ENCODE data around the gene STAT4.

STAT4 gene

GRCh38 chr2:191183516-191183915, 32.7 kb upstream of the STAT4 start:
- no peaks in the 10 kb centered on the region for H3K27me3 ChIP-seq (ENCODE audit: low read depth, low read length)
- no peaks in the 10 kb centered on the region for H3K4me1 ChIP-seq (ENCODE audit: control insufficient read depth in 1 of 2, insufficient read depth in 2 of 2, low read length in 2 of 2)
- H3K4me3 ChIP-seq (ENCODE audit: low read depth in 1 of 2, low read length in 2 of 2), result no peak overlapping the region
- H3K9me3 ChIP-seq (ENCODE audit: control insufficient read depth in 1 of 2, low read length in 2 of 2), result no peaks in the 10 kb centered on the region
- H3K36me3 ChIP-seq (ENCODE audit: control insufficient read depth in 1 of 2, insufficient read depth in 2 of 2, low read length in 2 of 2), result no peaks in the 10 kb centered on the region
- H3K27ac ChIP-seq (ENCODE audit: low read length), result no peak overlapping the region

- no peaks in the 10 kb centered on the region for H3K9me3 ChIP-seq (ENCODE audit: control insufficient read depth in 1 of 2, low read length in 2 of 2)
- no peaks in the 10 kb centered on the region for H3K36me3 ChIP-seq (ENCODE audit: control insufficient read depth in 1 of 2, insufficient read depth in 2 of 2, low read length in 2 of 2)
- no peaks in the 10 kb centered on the region for H3K27me3 ChIP-seq (ENCODE audit: low read depth, low read length)
- no peak overlapping the region for H3K4me3 ChIP-seq (ENCODE audit: low read depth in 1 of 2, low read length in 2 of 2)
- H3K4me1 ChIP-seq (ENCODE audit: control insufficient read depth in 1 of 2, insufficient read depth in 2 of 2, low read length in 2 of 2), result no peaks in the 10 kb centered on the region
- H3K27ac ChIP-seq (ENCODE audit: low read length), result no peak overlapping the region
Measured at GRCh38 chr2:191183081-191183480, 32.3 kb upstream of the STAT4 start.

DNA sequence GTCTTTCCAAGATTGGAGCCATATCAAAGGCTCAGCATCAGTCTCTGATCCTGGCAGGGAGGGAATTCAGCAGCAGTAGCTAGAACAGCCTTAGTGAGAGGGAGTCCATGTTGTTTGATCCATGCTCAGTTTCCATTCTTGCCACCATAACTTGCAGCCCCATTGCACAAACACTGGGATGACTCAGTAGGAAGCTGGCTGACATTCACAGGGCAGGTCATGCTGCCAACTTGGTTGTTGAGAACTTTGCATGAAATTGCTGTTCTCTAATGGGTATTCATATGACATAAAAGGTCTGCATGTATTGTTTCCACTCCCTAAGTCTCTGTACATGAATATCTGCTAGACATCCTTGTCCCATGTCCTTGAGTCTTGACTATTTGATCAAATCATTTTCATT, 29.9 kb upstream of the STAT4 start:
- Histone ChIP-seq H3K4me3 (ENCODE audit: low read depth in 1 of 2, low read length in 2 of 2) (no peak overlapping the region), H3K27ac (ENCODE audit: low read length) (no peak overlapping the region), H3K9me3 (ENCODE audit: control insufficient read depth in 1 of 2, low read length in 2 of 2) (no peaks in the 10 kb centered on the region), H3K36me3 (ENCODE audit: control insufficient read depth in 1 of 2, insufficient read depth in 2 of 2, low read length in 2 of 2) (no peaks in the 10 kb centered on the region), H3K4me1 (ENCODE audit: control insufficient read depth in 1 of 2, insufficient read depth in 2 of 2, low read length in 2 of 2) (no peaks in the 10 kb centered on the region), H3K27me3 (ENCODE audit: low read depth, low read length) (no peaks in the 10 kb centered on the region)

DNA sequence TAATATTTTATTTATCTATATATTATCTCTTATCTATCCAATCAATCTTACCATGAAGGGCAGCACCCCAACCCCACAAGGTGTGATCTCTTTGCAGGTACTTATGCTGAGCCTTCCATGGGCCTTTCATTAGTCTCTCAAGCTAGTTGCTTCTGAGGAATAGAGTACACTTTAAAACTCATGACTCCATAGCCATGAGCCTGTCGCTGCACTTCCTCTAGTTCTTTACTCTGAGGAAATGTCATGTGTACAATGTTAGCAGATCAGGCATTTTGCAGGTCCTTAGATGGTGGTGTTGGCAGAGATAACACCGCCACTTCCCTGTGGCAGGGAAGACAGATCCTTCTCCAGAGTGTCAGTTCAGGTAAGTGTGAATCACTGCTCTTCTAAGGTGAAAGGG, 29.5 kb upstream of the STAT4 start:
- no peaks in the 10 kb centered on the region for H3K9me3 ChIP-seq (ENCODE audit: control insufficient read depth in 1 of 2, low read length in 2 of 2)
- H3K4me3 ChIP-seq (ENCODE audit: low read depth in 1 of 2, low read length in 2 of 2), result no peak overlapping the region
- no peak overlapping the region for H3K27ac ChIP-seq (ENCODE audit: low read length)
- no peaks in the 10 kb centered on the region for H3K4me1 ChIP-seq (ENCODE audit: control insufficient read depth in 1 of 2, insufficient read depth in 2 of 2, low read length in 2 of 2)
- no peaks in the 10 kb centered on the region for H3K36me3 ChIP-seq (ENCODE audit: control insufficient read depth in 1 of 2, insufficient read depth in 2 of 2, low read length in 2 of 2)
- H3K27me3 ChIP-seq (ENCODE audit: low read depth, low read length), result no peaks in the 10 kb centered on the region

GRCh38 chr2:191178806-191179514, 28.2 kb upstream of the STAT4 start:
- H3K36me3 ChIP-seq (ENCODE audit: control insufficient read depth in 1 of 2, insufficient read depth in 2 of 2, low read length in 2 of 2), result no peaks in the 10 kb centered on the region
- no peak overlapping the region for H3K27ac ChIP-seq (ENCODE audit: low read length)
- H3K4me1 ChIP-seq (ENCODE audit: control insufficient read depth in 1 of 2, insufficient read depth in 2 of 2, low read length in 2 of 2), result no peaks in the 10 kb centered on the region
- H3K27me3 ChIP-seq (ENCODE audit: low read depth, low read length), result no peaks in the 10 kb centered on the region
- no peaks in the 10 kb centered on the region for H3K9me3 ChIP-seq (ENCODE audit: control insufficient read depth in 1 of 2, low read length in 2 of 2)
- no peak overlapping the region for H3K4me3 ChIP-seq (ENCODE audit: low read depth in 1 of 2, low read length in 2 of 2)

DNA sequence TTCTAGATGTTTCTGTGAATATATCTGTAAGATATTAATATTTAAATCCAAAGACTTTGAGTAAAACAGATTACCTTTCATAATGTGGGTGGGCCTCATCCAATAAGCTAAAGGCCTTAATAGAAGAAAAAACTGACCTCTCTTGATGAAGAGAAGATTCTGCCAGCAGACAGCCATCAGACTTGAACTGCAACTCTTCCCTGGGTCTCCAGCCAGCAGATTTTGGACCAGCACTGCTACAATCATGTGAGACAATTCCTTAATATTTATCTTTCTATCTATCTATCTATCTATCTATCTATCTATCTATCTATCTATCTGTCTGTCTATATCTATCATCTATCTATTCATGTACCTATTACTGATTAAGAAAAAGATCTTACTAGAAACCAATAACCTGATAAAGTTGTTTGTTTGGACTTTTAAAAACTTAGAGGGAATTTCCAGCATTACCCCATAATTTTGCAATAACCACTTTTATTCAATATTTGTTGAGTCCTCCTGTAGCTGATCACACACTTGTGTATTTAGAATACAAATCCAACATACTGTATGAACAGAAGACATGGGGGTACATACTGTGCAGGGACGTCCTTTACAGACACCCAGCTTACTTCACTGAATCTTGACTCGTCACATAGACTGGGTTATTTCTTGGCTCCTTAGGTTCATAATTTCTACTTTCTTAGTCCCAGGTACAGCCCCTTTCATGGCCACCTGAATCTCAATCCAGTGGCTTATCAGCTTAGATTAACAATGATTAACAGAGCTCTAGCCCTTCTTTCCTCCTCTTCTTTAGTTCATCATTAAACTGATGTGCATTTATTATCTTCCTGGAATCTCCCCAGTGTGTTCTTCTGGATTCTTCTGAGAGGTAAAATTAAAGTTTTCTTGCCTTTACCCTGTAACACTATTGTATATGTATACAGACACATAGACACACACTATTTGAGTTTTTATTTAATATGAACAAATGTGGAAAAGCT, 27.2 kb upstream of the STAT4 start:
- Histone ChIP-seq H3K27me3 (ENCODE audit: low read depth, low read length) (no peaks in the 10 kb centered on the region), H3K4me3 (ENCODE audit: low read depth in 1 of 2, low read length in 2 of 2) (no peak overlapping the region), H3K4me1 (ENCODE audit: control insufficient read depth in 1 of 2, insufficient read depth in 2 of 2, low read length in 2 of 2) (no peaks in the 10 kb centered on the region), H3K9me3 (ENCODE audit: control insufficient read depth in 1 of 2, low read length in 2 of 2) (no peaks in the 10 kb centered on the region), H3K27ac (ENCODE audit: low read length) (no peak overlapping the region), H3K36me3 (ENCODE audit: control insufficient read depth in 1 of 2, insufficient read depth in 2 of 2, low read length in 2 of 2) (no peaks in the 10 kb centered on the region)

GRCh38 chr2:191176801-191177438, 26.1 kb upstream of the STAT4 start:
- Histone ChIP-seq H3K36me3 (ENCODE audit: control insufficient read depth in 1 of 2, insufficient read depth in 2 of 2, low read length in 2 of 2) (no peaks in the 10 kb centered on the region), H3K4me3 (ENCODE audit: low read depth in 1 of 2, low read length in 2 of 2) (no peak overlapping the region), H3K9me3 (ENCODE audit: control insufficient read depth in 1 of 2, low read length in 2 of 2) (no peaks in the 10 kb centered on the region), H3K4me1 (ENCODE audit: control insufficient read depth in 1 of 2, insufficient read depth in 2 of 2, low read length in 2 of 2) (no peaks in the 10 kb centered on the region), H3K27ac (ENCODE audit: low read length) (no peak overlapping the region), H3K27me3 (ENCODE audit: low read depth, low read length) (no peaks in the 10 kb centered on the region)

GRCh38 chr2:191176305-191176704, 25.5 kb upstream of the STAT4 start:
- no peak overlapping the region for H3K4me3 ChIP-seq (ENCODE audit: low read depth in 1 of 2, low read length in 2 of 2)
- H3K27ac ChIP-seq (ENCODE audit: low read length), result no peak overlapping the region
- no peaks in the 10 kb centered on the region for H3K36me3 ChIP-seq (ENCODE audit: control insufficient read depth in 1 of 2, insufficient read depth in 2 of 2, low read length in 2 of 2)
- H3K9me3 ChIP-seq (ENCODE audit: control insufficient read depth in 1 of 2, low read length in 2 of 2), result no peaks in the 10 kb centered on the region
- no peaks in the 10 kb centered on the region for H3K4me1 ChIP-seq (ENCODE audit: control insufficient read depth in 1 of 2, insufficient read depth in 2 of 2, low read length in 2 of 2)
- no peaks in the 10 kb centered on the region for H3K27me3 ChIP-seq (ENCODE audit: low read depth, low read length)

DNA sequence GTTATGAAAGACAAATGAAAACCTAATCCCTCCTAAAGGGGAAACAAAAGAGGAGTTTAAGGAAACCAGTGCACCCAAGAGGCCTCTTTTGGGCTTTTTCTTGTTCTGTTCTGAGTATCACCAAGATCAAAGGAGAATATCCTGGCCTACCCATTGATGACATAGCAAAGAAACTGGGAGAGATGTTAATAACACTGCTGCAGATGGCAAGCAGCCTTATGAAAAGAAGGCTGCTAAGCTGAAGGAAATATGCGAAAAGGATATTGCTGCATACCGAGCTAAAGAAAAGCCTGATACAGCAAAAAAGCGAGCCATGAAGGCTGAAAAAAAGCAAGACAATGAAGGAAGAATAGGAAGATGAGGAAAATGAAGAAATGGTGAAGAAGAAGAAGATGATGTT, 23.6 kb upstream of the STAT4 start:
- no peaks in the 10 kb centered on the region for H3K27me3 ChIP-seq (ENCODE audit: low read depth, low read length)
- no peaks in the 10 kb centered on the region for H3K4me1 ChIP-seq (ENCODE audit: control insufficient read depth in 1 of 2, insufficient read depth in 2 of 2, low read length in 2 of 2)
- no peaks in the 10 kb centered on the region for H3K9me3 ChIP-seq (ENCODE audit: control insufficient read depth in 1 of 2, low read length in 2 of 2)
- no peak overlapping the region for H3K4me3 ChIP-seq (ENCODE audit: low read depth in 1 of 2, low read length in 2 of 2)
- no peak overlapping the region for H3K27ac ChIP-seq (ENCODE audit: low read length)
- H3K36me3 ChIP-seq (ENCODE audit: control insufficient read depth in 1 of 2, insufficient read depth in 2 of 2, low read length in 2 of 2), result no peaks in the 10 kb centered on the region

- no peak overlapping the region for H3K4me3 ChIP-seq (ENCODE audit: low read depth in 1 of 2, low read length in 2 of 2)
- H3K36me3 ChIP-seq (ENCODE audit: control insufficient read depth in 1 of 2, insufficient read depth in 2 of 2, low read length in 2 of 2), result no peaks in the 10 kb centered on the region
- no peaks in the 10 kb centered on the region for H3K4me1 ChIP-seq (ENCODE audit: control insufficient read depth in 1 of 2, insufficient read depth in 2 of 2, low read length in 2 of 2)
- no peak overlapping the region for H3K27ac ChIP-seq (ENCODE audit: low read length)
- no peaks in the 10 kb centered on the region for H3K9me3 ChIP-seq (ENCODE audit: control insufficient read depth in 1 of 2, low read length in 2 of 2)
- H3K27me3 ChIP-seq (ENCODE audit: low read depth, low read length), result no peaks in the 10 kb centered on the region
Measured at GRCh38 chr2:191173206-191173605, 22.4 kb upstream of the STAT4 start.

DNA sequence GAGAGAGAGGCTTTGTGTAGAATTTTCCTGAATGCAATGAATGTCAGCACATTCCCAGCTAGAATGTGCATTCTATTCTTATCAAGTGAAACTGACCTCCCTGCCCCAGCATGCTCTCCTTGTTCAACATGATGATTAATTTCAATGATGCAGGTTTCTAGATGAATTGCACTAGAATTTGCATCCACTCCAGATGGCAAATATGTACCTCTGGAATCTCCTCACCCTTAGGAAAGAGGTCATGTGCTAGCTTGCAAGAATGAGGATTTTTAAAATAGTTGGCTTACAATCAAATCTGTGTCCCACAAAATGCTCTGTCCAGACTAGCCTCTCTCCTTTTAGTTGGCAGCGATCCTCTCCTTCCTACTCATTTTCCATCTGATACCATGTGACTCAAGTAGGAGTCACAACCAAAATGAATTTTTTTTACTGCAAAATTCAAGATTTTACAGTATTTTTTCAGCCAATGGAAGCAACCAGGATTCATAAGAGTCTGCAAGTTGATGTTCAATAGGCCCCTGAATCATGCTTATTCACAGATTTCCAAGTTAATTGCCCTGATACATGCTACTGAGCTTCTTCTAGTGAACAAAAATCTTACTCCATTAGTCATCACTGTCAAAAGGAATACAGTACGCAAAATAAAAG, 21.0 kb upstream of the STAT4 start:
- Histone ChIP-seq H3K36me3 (ENCODE audit: control insufficient read depth in 1 of 2, insufficient read depth in 2 of 2, low read length in 2 of 2) (no peaks in the 10 kb centered on the region), H3K9me3 (ENCODE audit: control insufficient read depth in 1 of 2, low read length in 2 of 2) (no peaks in the 10 kb centered on the region), H3K27ac (ENCODE audit: low read length) (no peak overlapping the region), H3K4me3 (ENCODE audit: low read depth in 1 of 2, low read length in 2 of 2) (no peak overlapping the region), H3K4me1 (ENCODE audit: control insufficient read depth in 1 of 2, insufficient read depth in 2 of 2, low read length in 2 of 2) (no peaks in the 10 kb centered on the region), H3K27me3 (ENCODE audit: low read depth, low read length) (no peaks in the 10 kb centered on the region)
